ENCODE measurements around the gene PRDX1.

DNA sequence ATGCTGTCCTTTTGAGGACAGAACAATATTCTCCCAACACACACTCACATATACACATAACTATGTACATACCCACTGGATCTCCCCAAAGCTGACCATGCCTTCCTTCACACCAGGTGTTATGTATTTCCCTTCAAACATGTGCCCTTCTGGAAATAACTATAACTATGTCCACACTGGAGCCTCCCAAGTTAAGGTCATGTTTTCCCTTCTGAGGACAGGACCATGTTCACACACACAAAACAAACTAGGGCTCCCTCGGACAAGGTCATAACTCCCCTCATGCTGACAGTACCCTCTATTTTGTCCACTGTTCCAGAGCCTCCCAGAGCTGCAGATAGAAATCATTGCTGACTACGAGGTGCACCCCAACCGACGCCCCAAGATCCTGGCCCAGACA, 13.8 kb downstream of the PRDX1 start:
- TF ChIP-seq, protein P1, sequence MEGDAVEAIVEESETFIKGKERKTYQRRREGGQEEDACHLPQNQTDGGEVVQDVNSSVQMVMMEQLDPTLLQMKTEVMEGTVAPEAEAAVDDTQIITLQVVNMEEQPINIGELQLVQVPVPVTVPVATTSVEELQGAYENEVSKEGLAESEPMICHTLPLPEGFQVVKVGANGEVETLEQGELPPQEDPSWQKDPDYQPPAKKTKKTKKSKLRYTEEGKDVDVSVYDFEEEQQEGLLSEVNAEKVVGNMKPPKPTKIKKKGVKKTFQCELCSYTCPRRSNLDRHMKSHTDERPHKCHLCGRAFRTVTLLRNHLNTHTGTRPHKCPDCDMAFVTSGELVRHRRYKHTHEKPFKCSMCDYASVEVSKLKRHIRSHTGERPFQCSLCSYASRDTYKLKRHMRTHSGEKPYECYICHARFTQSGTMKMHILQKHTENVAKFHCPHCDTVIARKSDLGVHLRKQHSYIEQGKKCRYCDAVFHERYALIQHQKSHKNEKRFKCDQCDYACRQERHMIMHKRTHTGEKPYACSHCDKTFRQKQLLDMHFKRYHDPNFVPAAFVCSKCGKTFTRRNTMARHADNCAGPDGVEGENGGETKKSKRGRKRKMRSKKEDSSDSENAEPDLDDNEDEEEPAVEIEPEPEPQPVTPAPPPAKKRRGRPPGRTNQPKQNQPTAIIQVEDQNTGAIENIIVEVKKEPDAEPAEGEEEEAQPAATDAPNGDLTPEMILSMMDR (IDR thresholded peaks at IDR 0.05; ENCODE audit: low read depth, low read length), result no peak
- no peak for TF ChIP-seq EZH2phosphoT487 (IDR thresholded peaks at IDR 0.05; ENCODE audit: low read depth)
